Measurements from ENCODE around the gene FRAT2. TPM values are rescaled to one million over a fixed set of nuclear protein-coding genes. Genes with fewer than 3 reads are reported as not detected.

FRAT2 gene
- total and polyA plus RNA-seq, 2 donors (not counting 3 experiments of a cell fraction or from before 2014, with no cell fraction given): 6.6 to 11.3 TPM

DNA sequence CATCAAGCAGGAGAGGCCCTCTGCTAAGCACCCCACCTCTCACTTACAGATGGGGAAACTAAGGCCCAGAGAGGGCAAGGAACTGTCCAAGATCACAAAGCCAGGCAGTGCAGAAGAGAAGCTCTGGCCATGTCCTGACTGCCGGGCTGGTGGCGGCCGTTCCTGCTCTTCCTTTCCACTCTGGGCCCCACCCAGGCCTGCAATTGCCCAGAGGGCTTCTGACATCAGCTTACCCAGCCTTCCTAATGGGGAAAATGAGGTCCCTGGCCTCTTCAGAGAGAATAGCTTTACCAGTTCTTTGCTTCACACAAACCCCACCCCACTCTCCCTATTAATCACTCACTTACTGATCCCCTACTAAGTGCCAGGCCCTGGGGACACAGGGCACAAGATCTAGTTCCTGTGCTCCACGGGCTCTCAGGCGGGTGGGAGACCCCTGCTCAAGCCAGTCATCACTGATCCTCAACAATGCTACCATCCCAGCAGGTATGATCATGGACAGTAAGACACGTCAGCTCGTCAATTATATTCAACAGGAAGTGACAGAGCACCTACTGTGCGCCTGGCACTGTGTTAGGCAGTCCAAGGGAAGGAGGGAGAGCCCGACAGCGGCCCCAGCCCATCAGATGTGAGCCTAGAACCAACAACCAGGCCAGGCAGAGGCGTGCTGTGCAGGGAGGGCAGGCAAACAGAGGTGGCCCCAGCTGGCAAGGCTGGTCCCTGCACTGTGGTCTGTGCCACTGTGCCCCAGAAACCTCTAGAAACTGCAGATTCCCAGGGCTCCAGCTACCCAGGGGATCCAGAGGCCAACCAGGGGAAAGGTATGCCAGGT, 26.4 kb upstream of the FRAT2 start:
- BruUV-seq (replicated peaks): no TSS peak
- H2AFZ ChIP-seq (ENCODE audit: low read depth, low read length): no peak overlapping the region
- H3K4me2 ChIP-seq (ENCODE audit: insufficient read depth, low read length): no peak overlapping the region
- DNase-seq (ENCODE audit: low read depth, low spot score) (no peak), FAIRE-seq (no peak)
- H3K9me3 ChIP-seq (replicated peaks; ENCODE audit: control insufficient read depth, insufficient read depth, low read length): no peaks in the 10 kb centered on the region
- no peak overlapping the region for H3K9ac ChIP-seq (replicated peaks; ENCODE audit: extremely low read depth, insufficient read depth, low read length)
- dilution Hi-C loops (cut with MboI; ENCODE audit: extremely low pct_ligation_motif_present, low sequenced_read_pairs) (no loop called here), intact Hi-C loops (cut with micrococcal nuclease) (no loop called here)
- no peaks in the 10 kb centered on the region for H3K9me1 ChIP-seq (replicated peaks; ENCODE audit: control insufficient read depth, extremely low read depth, insufficient read depth, low read length)
- no peaks in the 10 kb centered on the region for H4K20me1 ChIP-seq (replicated peaks; ENCODE audit: control insufficient read depth, extremely low read depth, insufficient read depth, low read length)
- H3K4me1 ChIP-seq (ENCODE audit: control insufficient read depth, extremely low read depth, insufficient read depth, low read length): peaks cover 9% of the 10 kb centered on the region
- TF ChIP-seq, protein P1, sequence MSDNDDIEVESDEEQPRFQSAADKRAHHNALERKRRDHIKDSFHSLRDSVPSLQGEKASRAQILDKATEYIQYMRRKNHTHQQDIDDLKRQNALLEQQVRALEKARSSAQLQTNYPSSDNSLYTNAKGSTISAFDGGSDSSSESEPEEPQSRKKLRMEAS (IDR thresholded peaks at IDR 0.05; ENCODE audit: insufficient read depth, insufficient read length): no peak
- no peak for TF ChIP-seq CTCF (IDR thresholded peaks at IDR 0.05; ENCODE audit: extremely low read depth in 1 of 2, insufficient read depth in 1 of 2, low read depth in 1 of 2, low read length in 2 of 2)
- TF ChIP-seq JUN (IDR thresholded peaks at IDR 0.05; ENCODE audit: borderline replicate concordance, insufficient read depth, insufficient read length, low read depth): no peak
- no peak for TF ChIP-seq MYC (IDR thresholded peaks at IDR 0.05; ENCODE audit: low read depth, low read length)
- TF ChIP-seq FOS (IDR thresholded peaks at IDR 0.05; ENCODE audit: borderline replicate concordance, insufficient read depth, low read length): no peak
- no peak for TF ChIP-seq GATA2 (IDR thresholded peaks at IDR 0.05; ENCODE audit: insufficient read depth, insufficient read length, low read depth, low read length)
- TF ChIP-seq POLR2A (IDR thresholded peaks at IDR 0.05; ENCODE audit: low read depth, low read length): no peak
- TF ChIP-seq EZH2 (IDR thresholded peaks at IDR 0.05; ENCODE audit: borderline replicate concordance, low read depth, low read length, severe bottlenecking): no peak
- TF ChIP-seq POLR2AphosphoS5 (IDR thresholded peaks at IDR 0.05; ENCODE audit: insufficient read depth, low read depth, low read length): no peak
- H3K36me3 ChIP-seq (ENCODE audit: control insufficient read depth in 2 of 2, extremely low read depth in 1 of 2, insufficient read depth in 2 of 2, low read length in 2 of 2): peaks cover 0 to 12% of the 10 kb centered on the region in 2 experiments
- H3K79me2 ChIP-seq (ENCODE audit: control insufficient read depth, insufficient read depth, low read length): no peaks in the 10 kb centered on the region
- ChIA-PET POLR2A (no interaction called here), CTCF (interaction anchor here (0.8 to 3.1 kb wide), 5 partner anchors 28 to 288 kb away, joined by 3 to 29 read pairs (median 6); partner anchors contain the start of genes ARHGAP19 and FRAT1)
- no peak overlapping the region for H3K27ac ChIP-seq (ENCODE audit: insufficient read depth, low read depth, low read length)
- no peak overlapping the region for H3K4me3 ChIP-seq (replicated peaks in 1 of 3; ENCODE audit: insufficient read depth in 1 of 3, low read depth in 1 of 3, low read length in 3 of 3)
- H3K27me3 ChIP-seq (ENCODE audit: control insufficient read depth in 2 of 2, insufficient read depth in 2 of 2, low read length in 2 of 2): no peaks in the 10 kb centered on the region

Measured in endothelial cell of umbilical vein (primary cell).